Bronchial epithelial cell (primary cell): ENCODE data around the gene SETBP1. TPM values are rescaled to one million over a fixed set of nuclear protein-coding genes. Genes with fewer than 3 reads are reported as not detected.
A peak's percentile ranks its signal among the peaks of the same experiment; 100 is the strongest.

Experiments used
- DNase-seq: peaks from one replicate; pipeline ENCODE4 v3.0.0-alpha.2; 2010; ENCODE audit warnings: low read depth
- FAIRE-seq: peaks from 2 replicates; lab custom pipeline; 2011; peaks lifted over from hg19 to GRCh38; lab: Jason Lieb, UNC
- H3K27me3 ChIP-seq: 2 replicates; pipeline ENCODE4 v1.5.1; 2011; ENCODE audit warnings: low read length; ENCODE audit not compliant: control insufficient read depth, insufficient read depth
- H3K36me3 ChIP-seq: 2 replicates; pipeline ENCODE4 v1.5.1; 2011; ENCODE audit warnings: low read length; ENCODE audit not compliant: control insufficient read depth, insufficient read depth
- H3K4me3 ChIP-seq: 2 replicates; pipeline ENCODE4 v1.5.1; 2011; ENCODE audit warnings: mild to moderate bottlenecking, low read depth, low read length, control low read depth
- CTCF ChIP-seq: IDR thresholded peaks from 2 replicates; pipeline ENCODE4 v1.5.1; 2011; ENCODE audit warnings: mild to moderate bottlenecking, moderate library complexity, low read length, control low read depth, inconsistent platforms; ENCODE audit not compliant: insufficient read depth, severe bottlenecking
- total RNA-seq: library from RNA; depleted of rRNA; stranded (reverse); fragments of >200 nt; gene quantifications from 2 replicates; pipeline ENCODE4 v1.2.1, GENCODE V29; 2014

Gene SETBP1
- total RNA-seq, 1 donor from 2014 or later, result 1.8 TPM

GRCh38 chr18:44893045-44893706 lies 212.5 kb downstream of the SETBP1 start:
- H3K27me3 ChIP-seq, result no peaks in the 10 kb centered on the region
- DNase-seq (no peak), FAIRE-seq (no peak)

GRCh38 chr18:44893966-44894365 lies 213.3 kb downstream of the SETBP1 start:
- no peaks in the 10 kb centered on the region for H3K27me3 ChIP-seq
- FAIRE-seq (no peak), DNase-seq (no peak)
- no peak overlapping the region for H3K4me3 ChIP-seq
- H3K36me3 ChIP-seq, result no peaks in the 10 kb centered on the region
- no peak for TF ChIP-seq CTCF

More at GRCh38 chr18:44893045-44893706, 212.5 kb downstream of the SETBP1 start:
- H3K4me3 ChIP-seq, result no peak overlapping the region
- no peaks in the 10 kb centered on the region for H3K36me3 ChIP-seq
- no peak for TF ChIP-seq CTCF

GRCh38 chr18:44895176-44895798 lies 214.6 kb downstream of the SETBP1 start:
- peak; percentile 73 for FAIRE-seq
- Histone ChIP-seq H3K36me3 (no peaks in the 10 kb centered on the region), H3K4me3 (no peak overlapping the region), H3K27me3 (no peaks in the 10 kb centered on the region)
- DNase-seq, result peak; percentile 75
- TF ChIP-seq CTCF, result peak; percentile 67

GRCh38 chr18:44896846-44897245 lies 216.2 kb downstream of the SETBP1 start:
- DNase-seq, result no peak
- FAIRE-seq, result peak; percentile 18
- Histone ChIP-seq H3K27me3 (no peaks in the 10 kb centered on the region), H3K4me3 (no peak overlapping the region), H3K36me3 (no peaks in the 10 kb centered on the region)
- no peak for TF ChIP-seq CTCF

- no peak for FAIRE-seq
Observed at GRCh38 chr18:44897411-44897810, 216.7 kb downstream of the SETBP1 start.

More at GRCh38 chr18:44897411-44897810, 216.7 kb downstream of the SETBP1 start:
- TF ChIP-seq CTCF, result no peak
- Histone ChIP-seq H3K27me3 (no peaks in the 10 kb centered on the region), H3K36me3 (no peaks in the 10 kb centered on the region), H3K4me3 (no peak overlapping the region)
- no peak for DNase-seq
